Caki2 (cell line): Measurements from ENCODE around the gene MAP3K19. TPM values are rescaled to one million over a fixed set of nuclear protein-coding genes. Genes with fewer than 3 reads are reported as not detected.
"Not testable (repeated sequence)": the region's sequence is repeated elsewhere in the genome, so short reads cannot be mapped to it uniquely, and the experiment has no call there.

Source experiments
- DNase-seq: peaks from one replicate; pipeline ENCODE4 v3.0.0-alpha.2; 2015; ENCODE audit warnings: low read depth
- in situ Hi-C: cut with HindIII; loops from 2 replicates; pipeline ENCODE4 v1.10.0; 2016; ENCODE audit warnings: low sequenced_read_pairs, low pct_unique_long_range_greater_than_20kb, mixed read lengths
- total RNA-seq: library from RNA; depleted of rRNA; stranded (reverse); fragments of >200 nt; shearing (Covaris generic); gene quantifications from 2 replicates; pipeline ENCODE4 v1.2.3, GENCODE V29; 2014; ENCODE audit warnings: low replicate concordance; rRNA removed

Gene MAP3K19
- not detected in 2 replicates for total RNA-seq

GRCh38 chr2:135047300-135047699 is at the start of gene MAP3K19:
TSS of gene MAP3K19 (minus strand) at chr2:135047447. CDS start at chr2:135024647, 22,800 bp downstream.
- no peak for DNase-seq
- in situ Hi-C loops: no loop called here

DNA sequence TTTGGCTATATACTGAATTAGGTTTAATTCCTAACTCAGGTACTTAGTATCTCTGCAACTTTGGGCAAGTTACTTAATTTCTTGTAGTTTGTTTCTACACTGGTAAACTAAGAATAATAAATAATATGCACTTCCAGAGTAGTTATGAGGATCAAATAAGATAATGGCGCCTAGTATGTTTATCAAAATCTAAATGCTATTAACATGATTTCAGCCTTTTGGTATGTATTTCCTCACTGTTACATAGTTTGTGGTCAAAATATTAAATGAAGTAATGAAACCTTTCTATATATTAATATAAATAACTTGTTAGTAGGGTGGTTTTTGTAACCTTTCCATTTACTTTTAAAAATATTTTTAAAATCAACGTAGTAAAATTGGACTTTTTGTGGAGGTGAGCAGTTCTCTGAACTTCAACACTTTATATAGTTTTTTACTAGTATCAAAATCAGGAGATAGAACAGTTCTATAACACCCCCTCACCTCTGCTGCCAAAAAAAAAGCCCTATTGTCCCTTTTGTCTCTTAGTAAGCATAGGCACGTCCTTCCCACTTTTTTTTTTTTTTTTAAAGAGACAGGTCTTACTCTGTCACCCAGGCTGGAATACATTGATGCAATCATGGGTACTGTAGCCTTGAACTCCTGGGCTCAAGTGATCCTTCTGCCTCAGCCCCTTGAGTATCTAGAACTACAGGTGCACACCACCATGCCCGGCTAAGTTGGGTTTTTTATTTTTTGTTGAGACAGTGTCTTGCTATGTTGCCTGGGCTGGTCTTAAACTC is 49.6 kb upstream of the MAP3K19 start:
- no peak for DNase-seq
- in situ Hi-C loops: no loop called here

- no peak for DNase-seq
- in situ Hi-C loops: no loop called here
These were observed 48.3 kb upstream of the MAP3K19 start for GRCh38 chr2:135095591-135095990.

GRCh38 chr2:135094508-135094907 is 47.3 kb upstream of the MAP3K19 start:
- in situ Hi-C loops: no loop called here
- no peak for DNase-seq

DNA sequence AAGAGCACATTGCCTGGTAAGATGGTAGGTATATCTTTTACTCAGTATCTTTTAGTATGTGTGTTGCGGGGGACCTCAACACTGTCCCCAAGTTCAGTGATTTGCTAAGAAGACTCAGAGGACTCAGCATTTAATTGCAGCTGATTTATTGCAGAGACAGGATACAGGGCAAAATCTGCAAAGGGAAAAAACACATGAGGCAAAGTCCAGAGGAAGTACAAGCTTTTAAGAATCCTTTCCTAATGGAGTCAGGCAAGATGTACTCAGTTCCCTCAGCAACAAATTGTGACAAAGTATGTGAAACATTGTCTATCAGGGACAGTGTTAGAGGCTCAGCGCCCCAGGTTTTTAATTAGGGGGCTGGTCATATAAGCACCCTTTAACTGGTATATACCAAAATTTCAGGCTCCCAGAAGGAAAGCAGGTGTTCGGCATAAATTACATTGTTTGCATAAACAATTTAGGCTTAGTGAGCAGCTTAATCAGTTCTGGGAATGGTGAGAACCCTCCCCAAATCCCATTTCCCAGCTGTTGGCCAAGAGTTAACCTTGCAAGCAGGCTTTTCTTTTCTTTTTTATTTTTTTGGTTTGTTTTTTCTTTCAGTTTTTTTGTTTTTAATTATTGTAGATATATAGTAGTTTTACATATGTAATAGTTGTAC is 46.6 kb upstream of the MAP3K19 start:
- DNase-seq: no peak
- in situ Hi-C loops: no loop called here

- in situ Hi-C loops: no loop called here
- DNase-seq: no peak
These were observed 45.9 kb upstream of the MAP3K19 start for GRCh38 chr2:135093193-135093592.

DNA sequence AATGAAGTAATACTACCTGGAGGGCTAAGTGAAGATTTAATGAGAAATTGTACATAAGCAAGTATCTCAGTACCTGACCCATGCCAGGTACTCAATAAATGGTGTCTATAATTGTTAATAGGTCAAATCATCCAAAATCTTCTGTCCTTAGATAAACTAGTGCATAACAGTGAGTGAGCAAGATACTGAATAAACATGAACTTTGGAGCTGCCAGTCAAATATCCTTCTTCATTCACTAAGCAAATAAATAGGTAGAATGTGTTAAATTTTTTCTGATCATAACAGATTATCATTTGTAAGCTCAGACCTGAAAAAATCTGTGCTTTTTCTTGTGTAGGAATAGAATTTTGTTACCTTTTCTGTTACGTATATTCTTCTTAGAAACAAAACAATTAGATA is 44.4 kb upstream of the MAP3K19 start:
- no peak for DNase-seq
- in situ Hi-C loops: no loop called here

DNA sequence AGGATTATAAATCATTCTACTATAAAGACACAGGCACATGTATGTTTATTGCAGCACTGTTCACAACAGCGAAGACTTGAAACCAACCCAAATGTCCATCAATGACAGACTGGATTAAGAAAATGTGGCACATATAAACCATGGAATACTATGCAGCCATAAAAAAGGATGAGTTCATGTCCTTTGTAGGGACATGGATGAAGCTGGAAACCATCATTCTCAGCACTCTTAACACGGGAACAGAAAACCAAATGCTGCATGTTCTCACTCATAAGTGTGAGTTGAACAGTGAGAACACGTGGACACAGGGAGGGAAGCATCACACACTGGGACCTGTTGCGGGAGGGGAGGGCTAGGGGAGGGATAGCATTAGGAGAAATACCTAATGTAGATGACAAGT is 42.4 kb upstream of the MAP3K19 start:
- in situ Hi-C loops, DNase-seq: not testable (repeated sequence)

DNA sequence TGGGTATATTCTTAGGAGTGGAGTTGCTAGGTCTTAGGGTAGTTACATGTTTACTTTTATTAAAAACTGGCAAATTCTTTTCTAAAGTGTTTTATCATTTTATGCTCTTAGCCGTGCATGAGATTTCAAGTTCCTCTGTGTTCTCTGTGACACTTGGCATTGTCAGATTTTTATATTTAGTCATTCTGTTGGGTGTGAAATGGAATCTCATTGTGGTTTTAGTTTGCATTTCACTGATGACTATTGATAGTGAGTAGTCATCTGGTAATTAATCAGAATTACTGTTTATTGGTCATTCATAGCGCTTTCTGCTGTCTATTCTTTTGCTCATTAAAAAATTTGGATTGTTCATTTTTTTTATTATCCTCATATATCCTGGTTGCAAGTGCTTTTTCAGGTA is 39.0 kb upstream of the MAP3K19 start:
- in situ Hi-C loops: no loop called here
- no peak for DNase-seq

DNA sequence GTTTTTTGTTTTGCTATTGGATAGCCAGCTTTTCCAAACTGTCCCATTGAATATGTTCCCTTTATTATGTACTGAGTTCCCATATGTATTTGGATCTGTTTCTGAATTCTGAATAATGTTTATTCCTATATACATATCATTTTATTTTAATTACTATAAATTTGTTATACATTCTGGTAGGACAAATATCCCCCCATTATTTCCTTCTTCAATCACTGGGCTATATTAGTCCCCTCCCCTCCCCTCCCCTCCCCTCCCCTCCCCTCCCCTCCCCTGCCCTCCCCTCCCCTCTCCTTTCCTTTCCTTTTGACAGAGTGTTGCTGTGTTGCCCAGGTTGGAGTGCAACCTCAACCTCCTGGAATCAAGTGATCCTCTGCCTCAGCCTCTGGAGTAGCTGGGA is 31.2 kb upstream of the MAP3K19 start:
- in situ Hi-C loops: no loop called here
- no peak for DNase-seq

GRCh38 chr2:135076556-135076955 is 29.3 kb upstream of the MAP3K19 start:
- in situ Hi-C loops: no loop called here

DNA sequence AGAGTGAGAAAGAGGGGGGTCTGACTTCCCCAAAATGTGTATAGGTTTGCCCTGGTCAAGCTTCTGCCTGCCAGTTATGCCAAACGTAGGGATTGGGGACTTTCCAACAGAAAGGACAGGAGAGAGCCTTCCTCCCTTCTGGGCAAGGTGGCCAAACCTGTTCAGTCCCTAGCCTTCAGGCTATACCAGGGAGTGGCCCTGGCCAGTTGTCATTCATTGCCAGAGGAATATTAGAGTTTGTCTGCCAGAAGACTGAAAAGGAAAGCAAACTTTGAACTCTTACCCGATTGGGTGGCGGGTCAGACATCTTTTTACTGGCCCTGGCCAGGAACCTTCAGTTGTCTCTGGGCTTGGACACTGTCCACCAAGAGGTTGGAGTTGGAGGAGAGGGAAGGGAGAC is 27.0 kb upstream of the MAP3K19 start:
- in situ Hi-C loops: no loop called here
- DNase-seq: no peak

More at GRCh38 chr2:135076556-135076955, 29.3 kb upstream of the MAP3K19 start:
- DNase-seq: no peak

DNA sequence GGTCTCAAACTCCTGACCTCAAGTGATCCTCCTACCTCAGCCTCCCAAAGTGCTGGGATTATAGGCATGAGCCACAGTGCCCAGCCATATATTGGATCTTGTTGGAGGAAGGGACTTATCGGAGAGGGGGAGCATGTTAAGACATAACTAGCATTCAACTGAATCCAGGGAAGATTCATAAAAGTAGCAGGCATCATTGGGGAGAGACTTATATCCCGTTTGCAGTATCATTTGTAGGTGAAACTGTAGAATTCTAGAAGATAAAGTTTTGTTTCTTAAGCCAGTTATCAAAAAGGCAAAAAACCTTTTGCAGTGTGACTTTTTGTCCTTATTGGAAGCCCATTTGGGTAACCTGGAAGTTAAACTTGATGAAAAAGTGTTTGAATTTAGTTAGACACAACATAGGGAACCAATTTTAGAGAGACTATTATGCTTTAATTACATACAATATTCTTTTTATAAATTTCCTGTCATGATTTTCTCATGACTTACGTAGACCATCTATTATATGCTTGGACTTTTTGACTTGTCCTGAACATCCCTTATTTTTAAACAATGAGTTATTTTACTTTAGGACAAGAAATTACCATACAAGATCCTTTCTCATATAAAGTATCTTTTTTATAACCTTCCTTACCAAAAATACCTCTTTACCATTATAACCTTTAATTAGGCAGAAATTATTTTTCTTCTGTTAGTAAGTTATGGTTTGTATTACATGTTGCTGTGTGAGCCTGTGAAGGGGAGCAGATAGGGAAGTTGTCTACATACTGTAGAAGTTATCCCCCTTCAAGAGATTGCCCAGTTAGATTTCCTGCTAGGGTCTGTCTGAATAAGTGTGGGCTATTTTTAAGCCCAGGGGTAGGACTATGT is 25.1 kb upstream of the MAP3K19 start:
- peak; percentile 18 for DNase-seq
- in situ Hi-C loops: no loop called here

- DNase-seq: no peak
- in situ Hi-C loops: no loop called here
These were observed 19.5 kb upstream of the MAP3K19 start for GRCh38 chr2:135066710-135067109.

- no peak for DNase-seq
These were observed 16.9 kb upstream of the MAP3K19 start for GRCh38 chr2:135064149-135064548.

DNA sequence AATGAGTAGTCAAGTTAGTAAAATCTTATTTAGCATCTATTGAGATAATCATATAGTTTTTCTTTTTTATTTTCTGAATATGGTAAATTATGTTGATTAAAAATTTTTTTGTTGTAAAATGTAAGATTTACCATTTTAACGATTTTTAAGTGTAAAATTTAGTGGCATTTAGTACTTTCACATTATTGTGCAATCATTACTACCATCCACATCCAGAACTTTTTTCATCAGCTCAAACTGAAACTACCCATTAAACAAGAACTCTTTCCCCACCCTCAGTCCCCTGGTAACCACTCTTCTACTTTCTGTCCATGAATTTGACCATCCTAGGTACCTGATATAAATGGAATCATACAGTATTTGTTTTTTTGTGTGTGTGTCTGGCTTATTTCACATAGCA is 16.0 kb upstream of the MAP3K19 start:
- in situ Hi-C loops: no loop called here
- DNase-seq: no peak

More at GRCh38 chr2:135064149-135064548, 16.9 kb upstream of the MAP3K19 start:
- in situ Hi-C loops: no loop called here

DNA sequence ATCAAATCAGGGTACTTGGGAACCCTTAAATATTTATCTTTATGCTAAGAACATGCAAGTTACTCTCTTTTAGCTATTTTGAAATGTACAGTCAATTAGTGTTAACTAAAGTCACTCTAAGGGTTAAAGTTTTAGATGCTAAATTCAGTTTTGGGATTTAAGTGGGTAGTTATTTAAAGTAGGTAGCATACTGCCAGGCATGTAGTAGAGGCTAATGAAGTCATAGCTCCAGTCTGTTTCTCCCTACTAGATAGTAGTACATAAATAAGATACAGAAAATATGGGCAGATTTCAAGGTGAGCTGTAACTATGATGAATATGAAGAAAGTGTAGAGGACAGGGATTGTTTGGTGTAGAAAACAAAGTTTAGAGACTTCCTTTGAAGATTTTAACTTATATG is 12.3 kb upstream of the MAP3K19 start:
- DNase-seq: no peak
- in situ Hi-C loops: no loop called here

- in situ Hi-C loops: no loop called here
- DNase-seq: no peak
These were observed 9.5 kb upstream of the MAP3K19 start for GRCh38 chr2:135056790-135057189.
